ENCODE data around the gene ZC3H4.

DNA sequence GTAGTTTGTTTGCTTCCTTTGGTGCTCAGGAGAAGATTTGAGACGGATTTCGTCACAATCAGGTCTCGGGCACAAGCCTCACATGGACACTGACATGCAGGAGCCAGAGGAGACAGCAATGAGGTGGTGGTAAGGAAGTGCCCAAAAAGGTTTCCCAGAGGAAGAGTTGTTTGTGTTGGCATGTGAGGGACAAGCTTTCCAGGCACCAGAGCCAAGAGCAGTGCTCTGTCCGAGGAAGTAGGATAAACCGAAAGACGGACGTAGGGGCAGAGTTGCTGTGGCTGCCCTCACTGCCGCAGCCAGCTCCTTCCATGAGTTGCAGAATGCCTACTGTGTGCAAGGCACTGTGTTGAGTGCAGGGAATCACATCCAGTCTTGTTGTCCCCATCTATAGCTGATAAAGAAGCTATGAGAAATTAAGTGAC lies 44.8 kb upstream of the ZC3H4 start:
- TF ChIP-seq, protein P1, sequence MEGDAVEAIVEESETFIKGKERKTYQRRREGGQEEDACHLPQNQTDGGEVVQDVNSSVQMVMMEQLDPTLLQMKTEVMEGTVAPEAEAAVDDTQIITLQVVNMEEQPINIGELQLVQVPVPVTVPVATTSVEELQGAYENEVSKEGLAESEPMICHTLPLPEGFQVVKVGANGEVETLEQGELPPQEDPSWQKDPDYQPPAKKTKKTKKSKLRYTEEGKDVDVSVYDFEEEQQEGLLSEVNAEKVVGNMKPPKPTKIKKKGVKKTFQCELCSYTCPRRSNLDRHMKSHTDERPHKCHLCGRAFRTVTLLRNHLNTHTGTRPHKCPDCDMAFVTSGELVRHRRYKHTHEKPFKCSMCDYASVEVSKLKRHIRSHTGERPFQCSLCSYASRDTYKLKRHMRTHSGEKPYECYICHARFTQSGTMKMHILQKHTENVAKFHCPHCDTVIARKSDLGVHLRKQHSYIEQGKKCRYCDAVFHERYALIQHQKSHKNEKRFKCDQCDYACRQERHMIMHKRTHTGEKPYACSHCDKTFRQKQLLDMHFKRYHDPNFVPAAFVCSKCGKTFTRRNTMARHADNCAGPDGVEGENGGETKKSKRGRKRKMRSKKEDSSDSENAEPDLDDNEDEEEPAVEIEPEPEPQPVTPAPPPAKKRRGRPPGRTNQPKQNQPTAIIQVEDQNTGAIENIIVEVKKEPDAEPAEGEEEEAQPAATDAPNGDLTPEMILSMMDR (IDR thresholded peaks at IDR 0.05) = no peak
- TF ChIP-seq EP300 (IDR thresholded peaks at IDR 0.05) = no peak
